GM23338 (cell line): ENCODE measurements around the gene PCSK1. TPM values are rescaled to one million over a fixed set of nuclear protein-coding genes. Genes with fewer than 3 reads are reported as not detected.

Experiments
- ATAC-seq: fragments of 200-7000 bp; cut with Tn5 transposase; 3 replicates; pipeline ENCODE4 v1.9.1; 2020
- DNase-seq: peaks from one replicate; pipeline ENCODE4 v3.0.0-alpha.2; 2015; ENCODE audit warnings: low spot score
- H2AFZ ChIP-seq: fragments of 200-600 bp; sonication (generic); 2 replicates; pipeline ENCODE4 v1.8.0; 2016; ENCODE audit warnings: antibody characterized with exemption, mild to moderate bottlenecking, moderate library complexity
- H3F3A ChIP-seq: fragments of 200-600 bp; sonication (generic); replicated peaks from 2 replicates; pipeline ENCODE4 v1.8.0; 2017; ENCODE audit warnings: antibody characterized with exemption, mixed run types, low read depth
- H3K27ac ChIP-seq: fragments of 200-600 bp; sonication (generic); 2 replicates; pipeline ENCODE4 v1.6.1; 2016; ENCODE audit warnings: low read depth
- H3K27me3 ChIP-seq: fragments of 200-600 bp; sonication (generic); 2 replicates; pipeline ENCODE4 v1.8.0; 2016; ENCODE audit warnings: mild to moderate bottlenecking, mixed run types, moderate library complexity; ENCODE audit not compliant: insufficient read depth
- H3K36me3 ChIP-seq: fragments of 200-600 bp; sonication (generic); 2 replicates; pipeline ENCODE4 v1.8.0; 2016; ENCODE audit warnings: mild to moderate bottlenecking; ENCODE audit not compliant: insufficient read depth
- H3K4me1 ChIP-seq: fragments of 200-600 bp; sonication (generic); 2 replicates; pipeline ENCODE4 v1.8.0; 2016; ENCODE audit warnings: mild to moderate bottlenecking, moderate library complexity; ENCODE audit not compliant: insufficient read depth
- H3K4me2 ChIP-seq: fragments of 200-600 bp; sonication (generic); 2 replicates; pipeline ENCODE4 v1.7.1; 2017; ENCODE audit warnings: mixed run types
- H3K4me3 ChIP-seq: fragments of 200-600 bp; sonication (generic); 2 replicates; pipeline ENCODE4 v1.6.1; 2016; ENCODE audit warnings: mixed run types
- H3K79me2 ChIP-seq: fragments of 200-600 bp; sonication (generic); replicated peaks from 2 replicates; pipeline ENCODE4 v1.8.0; 2017; ENCODE audit warnings: mild to moderate bottlenecking; ENCODE audit not compliant: insufficient read depth
- H3K9me2 ChIP-seq: fragments of 200-600 bp; sonication (generic); 2 replicates; pipeline ENCODE4 v1.8.0; 2017; ENCODE audit not compliant: insufficient read depth
- H4K20me1 ChIP-seq: fragments of 200-600 bp; sonication (generic); replicated peaks from 2 replicates; pipeline ENCODE4 v1.8.0; 2017; ENCODE audit warnings: mild to moderate bottlenecking; ENCODE audit not compliant: insufficient read depth
- H3K27ac Mint-ChIP-seq: 2 replicates; pipeline ENCODE4 v1.8.0; 2020; ENCODE audit warnings: inconsistent platforms, mild to moderate bottlenecking, moderate library complexity, mixed read lengths
- H3K27me3 Mint-ChIP-seq: 3 replicates; pipeline ENCODE4 v1.8.0; 2022; ENCODE audit warnings: low read depth, mild to moderate bottlenecking, moderate library complexity, mixed read lengths, inconsistent platforms; ENCODE audit not compliant: insufficient read depth, poor library complexity
- H3K36me3 Mint-ChIP-seq: 3 replicates; pipeline ENCODE4 v1.8.0; 2021; ENCODE audit warnings: low read depth, mild to moderate bottlenecking, inconsistent platforms, moderate library complexity, mixed read lengths
- H3K4me1 Mint-ChIP-seq: 3 replicates; pipeline ENCODE4 v1.8.0; 2020; ENCODE audit warnings: mild to moderate bottlenecking, inconsistent platforms, mixed read lengths
- H3K4me3 Mint-ChIP-seq: 3 replicates; pipeline ENCODE4 v1.8.0; 2021; ENCODE audit warnings: moderate library complexity, mild to moderate bottlenecking, inconsistent platforms, mixed read lengths
- H3K9me3 Mint-ChIP-seq: 3 replicates; pipeline ENCODE4 v1.8.0; 2020; ENCODE audit warnings: moderate library complexity, mild to moderate bottlenecking, inconsistent platforms, mixed read lengths
- CREB1 ChIP-seq: fragments of 250-450 bp; sonication (Bioruptor Pico); IDR thresholded peaks from 2 replicates; pipeline ENCODE4 v1.5.0; 2020; ENCODE audit warnings: low read depth, mild to moderate bottlenecking, moderate library complexity
- EZH2 ChIP-seq: fragments of 200-600 bp; sonication (generic); IDR thresholded peaks from one replicate; pipeline ENCODE4 v1.8.0; 2017; ENCODE audit warnings: antibody characterized with exemption, mild to moderate bottlenecking, low read depth; ENCODE audit not compliant: unreplicated experiment
- EZH2phosphoT487 ChIP-seq: fragments of 200-600 bp; sonication (generic); IDR thresholded peaks from one replicate; pipeline ENCODE4 v1.8.1; 2018; ENCODE audit warnings: antibody characterized with exemption; ENCODE audit not compliant: unreplicated experiment
- POLR2AphosphoS5 ChIP-seq: IDR thresholded peaks from 2 replicates; pipeline ENCODE4 v1.6.1; 2016; ENCODE audit warnings: antibody characterized with exemption, low read depth
- REST ChIP-seq: IDR thresholded peaks from one replicate; pipeline ENCODE4 v1.6.1; 2018; ENCODE audit warnings: antibody characterized with exemption; ENCODE audit not compliant: unreplicated experiment
- STAT1 ChIP-seq: IDR thresholded peaks from one replicate; pipeline ENCODE4 v1.6.1; 2016; ENCODE audit warnings: antibody characterized with exemption; ENCODE audit not compliant: unreplicated experiment
- ZNF114 ChIP-seq: fragments of 250-450 bp; sonication (Bioruptor Pico); IDR thresholded peaks from 2 replicates; pipeline ENCODE4 v1.5.0; 2020; ENCODE audit warnings: mild to moderate bottlenecking, moderate library complexity
- polyA plus RNA-seq: library from polyadenylated mRNA; unstranded; fragments of >200 nt; fragmentation: Nextera tagmentation; extraction: Ambion mirVana; gene quantifications from 2 replicates; pipeline ENCODE4 v1.2.1, GENCODE V29; 2016
- total RNA-seq: library from RNA; depleted of rRNA; stranded (reverse); fragments of >200 nt; shearing (Covaris generic); gene quantifications from 2 replicates; pipeline ENCODE4 v1.2.3, GENCODE V29; 2014
- TF ChIP-seq, protein P1 (sequence below): IDR thresholded peaks from 2 replicates; pipeline ENCODE4 v1.6.1; 2016; ENCODE audit warnings: antibody characterized with exemption
- TF ChIP-seq, protein P2 (sequence below), 2 experiments: fragments of 200-600 bp in 1 of 2; sonication (generic) in 1 of 2; conservative IDR thresholded peaks; 2 replicates each; pipeline versions ENCODE4 v1.5.1 to v1.6.1; 2016 to 2017; ENCODE audit warnings: antibody characterized with exemption in 2 of 2, low read depth in 2 of 2, mild to moderate bottlenecking in 2 of 2, moderate library complexity in 1 of 2

PCSK1 gene
- total and polyA plus RNA-seq, 2 experiments from 2014 or later, result 2.3 to 2.7 TPM

DNA sequence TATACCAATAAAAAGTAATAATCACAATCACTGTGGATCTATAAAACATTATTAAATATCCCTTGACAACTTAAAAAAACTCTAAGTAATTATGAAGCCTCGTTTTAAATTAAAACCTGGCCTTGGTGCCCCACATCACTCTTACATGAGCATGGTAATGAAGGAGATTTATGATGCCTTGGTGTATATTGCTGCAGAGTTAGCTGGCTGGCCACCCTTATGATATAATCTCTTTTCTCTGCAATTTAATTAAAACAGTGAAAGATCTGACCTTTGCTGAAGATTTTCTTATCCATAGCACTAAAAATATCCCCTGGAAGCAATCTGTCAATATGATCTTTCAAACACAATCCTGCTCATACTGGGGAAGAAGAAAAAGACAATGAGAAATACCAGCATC, 48.8 kb upstream of the PCSK1 start:
- no peak overlapping the region for H3K27ac ChIP-seq
- H3K4me3 Mint-ChIP-seq, result no peak overlapping the region
- ATAC-seq (no peak), DNase-seq (no peak)
- no peak overlapping the region for H3K4me2 ChIP-seq
- H3F3A ChIP-seq, result no peaks in the 10 kb centered on the region
- H3K9me2 ChIP-seq, result peaks cover 5% of the 10 kb centered on the region; the same call in 1 of the 2 replicates
- no peaks in the 10 kb centered on the region for H3K27me3 ChIP-seq
- no peak overlapping the region for H2AFZ ChIP-seq
- H3K4me3 ChIP-seq, result no peak overlapping the region
- TF ChIP-seq, protein P1, sequence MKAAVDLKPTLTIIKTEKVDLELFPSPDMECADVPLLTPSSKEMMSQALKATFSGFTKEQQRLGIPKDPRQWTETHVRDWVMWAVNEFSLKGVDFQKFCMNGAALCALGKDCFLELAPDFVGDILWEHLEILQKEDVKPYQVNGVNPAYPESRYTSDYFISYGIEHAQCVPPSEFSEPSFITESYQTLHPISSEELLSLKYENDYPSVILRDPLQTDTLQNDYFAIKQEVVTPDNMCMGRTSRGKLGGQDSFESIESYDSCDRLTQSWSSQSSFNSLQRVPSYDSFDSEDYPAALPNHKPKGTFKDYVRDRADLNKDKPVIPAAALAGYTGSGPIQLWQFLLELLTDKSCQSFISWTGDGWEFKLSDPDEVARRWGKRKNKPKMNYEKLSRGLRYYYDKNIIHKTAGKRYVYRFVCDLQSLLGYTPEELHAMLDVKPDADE, result no peak
- TF ChIP-seq EZH2phosphoT487, result no peak
- H3K36me3 ChIP-seq, result no peaks in the 10 kb centered on the region
- H3K27ac Mint-ChIP-seq, result no peak overlapping the region
- no peaks in the 10 kb centered on the region for H3K9me3 Mint-ChIP-seq
- H4K20me1 ChIP-seq, result no peaks in the 10 kb centered on the region
- H3K4me1 ChIP-seq, result no peaks in the 10 kb centered on the region
- H3K36me3 Mint-ChIP-seq, result no peaks in the 10 kb centered on the region
- H3K27me3 Mint-ChIP-seq, result peaks cover 2% of the 10 kb centered on the region
- no peaks in the 10 kb centered on the region for H3K79me2 ChIP-seq
- no peaks in the 10 kb centered on the region for H3K4me1 Mint-ChIP-seq

DNA sequence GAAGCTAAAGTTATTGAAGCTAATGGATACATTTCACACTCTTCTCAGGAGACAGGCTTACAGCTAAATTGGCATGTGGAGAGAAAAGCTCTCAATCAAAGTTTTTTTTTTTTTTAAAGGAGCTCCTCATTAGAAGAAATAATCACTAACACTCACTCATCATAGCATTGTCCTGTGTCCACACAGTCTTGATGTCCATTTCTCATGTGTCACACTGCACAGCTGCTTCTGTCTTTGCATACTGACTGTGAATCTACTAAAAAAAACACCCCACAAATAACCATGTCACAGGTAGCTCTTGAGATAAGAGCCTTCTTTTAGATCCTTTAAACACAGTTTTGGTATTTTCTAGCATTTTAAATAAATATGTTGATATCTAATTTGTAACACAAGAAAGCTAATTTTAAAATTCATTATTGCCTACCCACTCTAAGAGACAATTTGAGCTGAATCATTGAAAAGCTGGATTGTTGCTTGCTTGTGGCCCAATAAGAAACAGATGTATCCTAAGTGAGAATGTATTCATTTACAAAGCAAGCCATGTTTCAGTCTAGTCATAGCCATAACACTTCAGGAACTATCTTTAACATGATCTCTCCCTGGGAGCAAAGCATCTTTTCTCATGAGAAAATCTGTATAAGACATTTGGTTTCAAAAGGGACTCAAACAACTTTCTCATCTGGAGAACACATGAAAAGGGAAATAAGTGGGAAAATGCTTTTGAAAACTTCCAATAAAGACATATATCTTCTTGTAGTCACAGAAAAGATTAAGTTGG, 48.1 kb upstream of the PCSK1 start:
- Mint-ChIP-seq H3K36me3 (no peaks in the 10 kb centered on the region), H3K27ac (no peak overlapping the region), H3K9me3 (no peaks in the 10 kb centered on the region), H3K4me1 (no peaks in the 10 kb centered on the region), H3K4me3 (no peak overlapping the region), H3K27me3 (no peaks in the 10 kb centered on the region)
- H3K27me3 ChIP-seq, result no peaks in the 10 kb centered on the region
- ATAC-seq (no peak), DNase-seq (no peak)
- H2AFZ ChIP-seq, result no peak overlapping the region
- H3K36me3 ChIP-seq, result no peaks in the 10 kb centered on the region
- no peaks in the 10 kb centered on the region for H3K4me1 ChIP-seq
- H3F3A ChIP-seq, result no peaks in the 10 kb centered on the region
- H3K4me3 ChIP-seq, result no peak overlapping the region
- H4K20me1 ChIP-seq, result no peaks in the 10 kb centered on the region
- no peak overlapping the region for H3K4me2 ChIP-seq
- peaks cover 5% of the 10 kb centered on the region; the same call in 1 of the 2 replicates for H3K9me2 ChIP-seq
- TF ChIP-seq STAT1 (no peak), CREB1 (no peak), POLR2AphosphoS5 (no peak), ZNF114 (CRISPR knock-in tag) (no peak), REST (no peak), EZH2 (no peak), EZH2phosphoT487 (no peak)
- TF ChIP-seq, protein P2, sequence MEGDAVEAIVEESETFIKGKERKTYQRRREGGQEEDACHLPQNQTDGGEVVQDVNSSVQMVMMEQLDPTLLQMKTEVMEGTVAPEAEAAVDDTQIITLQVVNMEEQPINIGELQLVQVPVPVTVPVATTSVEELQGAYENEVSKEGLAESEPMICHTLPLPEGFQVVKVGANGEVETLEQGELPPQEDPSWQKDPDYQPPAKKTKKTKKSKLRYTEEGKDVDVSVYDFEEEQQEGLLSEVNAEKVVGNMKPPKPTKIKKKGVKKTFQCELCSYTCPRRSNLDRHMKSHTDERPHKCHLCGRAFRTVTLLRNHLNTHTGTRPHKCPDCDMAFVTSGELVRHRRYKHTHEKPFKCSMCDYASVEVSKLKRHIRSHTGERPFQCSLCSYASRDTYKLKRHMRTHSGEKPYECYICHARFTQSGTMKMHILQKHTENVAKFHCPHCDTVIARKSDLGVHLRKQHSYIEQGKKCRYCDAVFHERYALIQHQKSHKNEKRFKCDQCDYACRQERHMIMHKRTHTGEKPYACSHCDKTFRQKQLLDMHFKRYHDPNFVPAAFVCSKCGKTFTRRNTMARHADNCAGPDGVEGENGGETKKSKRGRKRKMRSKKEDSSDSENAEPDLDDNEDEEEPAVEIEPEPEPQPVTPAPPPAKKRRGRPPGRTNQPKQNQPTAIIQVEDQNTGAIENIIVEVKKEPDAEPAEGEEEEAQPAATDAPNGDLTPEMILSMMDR (conservative IDR thresholded peaks at IDR 0.05; ENCODE audit: low read depth in 2 of 2), result no peak
- H3K79me2 ChIP-seq, result no peaks in the 10 kb centered on the region
- no peak overlapping the region for H3K27ac ChIP-seq
